NT2/D1 (cell line): Measurements from ENCODE around the gene DDX1.
"Not testable (repeated sequence)": the region's sequence is repeated elsewhere in the genome, so short reads cannot be mapped to it uniquely, and the experiment has no call there.

Source experiments
- DNase-seq: peaks from one replicate; pipeline ENCODE4 v3.0.0-alpha.2; 2011; ENCODE audit warnings: low read depth, low spot score
- H3K27me3 ChIP-seq: 2 replicates; pipeline ENCODE4 v1.6.0; 2011; ENCODE audit warnings: mild to moderate bottlenecking; ENCODE audit not compliant: insufficient read length, insufficient read depth
- H3K36me3 ChIP-seq: 2 replicates; pipeline ENCODE4 v1.6.1; 2011; ENCODE audit warnings: mild to moderate bottlenecking, low read length, mixed read lengths; ENCODE audit not compliant: insufficient read depth, insufficient read length
- H3K4me1 ChIP-seq: 2 replicates; pipeline ENCODE4 v1.5.1; 2011; ENCODE audit not compliant: insufficient read depth, insufficient read length
- H3K4me3 ChIP-seq: 2 replicates; pipeline ENCODE4 v1.5.1; 2011; ENCODE audit warnings: low read depth; ENCODE audit not compliant: insufficient read length
- H3K9ac ChIP-seq: 2 replicates; pipeline ENCODE4 v1.6.0; 2011; ENCODE audit warnings: low read depth; ENCODE audit not compliant: insufficient read length
- H3K9me3 ChIP-seq: 2 replicates; pipeline ENCODE4 v1.5.1; 2011; ENCODE audit warnings: mild to moderate bottlenecking, low read length; ENCODE audit not compliant: insufficient read depth
- SUZ12 ChIP-seq: IDR thresholded peaks from 2 replicates; pipeline ENCODE4 v1.6.1; 2011; ENCODE audit not compliant: insufficient read length, insufficient read depth; ENCODE audit errors: extremely low read depth
- YY1 ChIP-seq: IDR thresholded peaks from 2 replicates; pipeline ENCODE4 v1.6.1; 2011; ENCODE audit not compliant: insufficient read length, insufficient read depth
- ZNF274 ChIP-seq: IDR thresholded peaks from 2 replicates; pipeline ENCODE4 v1.6.1; 2011; ENCODE audit warnings: mild to moderate bottlenecking, low read depth, low read length

The DDX1 gene

GRCh38 chr2:15620857-15621471, 29.3 kb downstream of the DDX1 start:
- Histone ChIP-seq H3K4me1 (no peaks in the 10 kb centered on the region), H3K36me3 (peaks cover 95% of the 10 kb centered on the region)
- TF ChIP-seq YY1 = no peak

GRCh38 chr2:15621472-15621870, 29.8 kb downstream of the DDX1 start:
- H3K27me3 ChIP-seq, DNase-seq, H3K4me1 ChIP-seq, H3K9ac ChIP-seq, H3K4me3 ChIP-seq, H3K9me3 ChIP-seq: not testable (repeated sequence)
- H3K36me3 ChIP-seq = peaks cover 95% of the 10 kb centered on the region

More at GRCh38 chr2:15620857-15621471, 29.3 kb downstream of the DDX1 start:
- Histone ChIP-seq H3K4me3 (no peak overlapping the region), H3K27me3 (no peaks in the 10 kb centered on the region), H3K9me3 (no peaks in the 10 kb centered on the region), H3K9ac (no peak overlapping the region)
- DNase-seq = no peak

- Histone ChIP-seq H3K4me1 (no peaks in the 10 kb centered on the region), H3K4me3 (no peak overlapping the region), H3K27me3 (no peaks in the 10 kb centered on the region), H3K9ac (no peak overlapping the region), H3K9me3 (no peaks in the 10 kb centered on the region), H3K36me3 (peaks cover 94% of the 10 kb centered on the region)
- no peak for TF ChIP-seq SUZ12
- TF ChIP-seq ZNF274 = no peak
- TF ChIP-seq YY1 = no peak
- no peak for DNase-seq
Observed at GRCh38 chr2:15622214-15622613, 30.5 kb downstream of the DDX1 start.

- Histone ChIP-seq H3K36me3 (peaks cover 94% of the 10 kb centered on the region), H3K27me3 (no peaks in the 10 kb centered on the region)
Observed at GRCh38 chr2:15622614-15623480, 31.2 kb downstream of the DDX1 start.

GRCh38 chr2:15623481-15623796, 31.8 kb downstream of the DDX1 start:
- TF ChIP-seq YY1 (no peak), ZNF274 (no peak)
- Histone ChIP-seq H3K9ac (no peak overlapping the region), H3K27me3 (no peaks in the 10 kb centered on the region), H3K9me3 (no peaks in the 10 kb centered on the region), H3K4me1 (no peaks in the 10 kb centered on the region), H3K36me3 (peaks cover 88% of the 10 kb centered on the region), H3K4me3 (no peak overlapping the region)
- DNase-seq = no peak

More at GRCh38 chr2:15622614-15623480, 31.2 kb downstream of the DDX1 start:
- no peaks in the 10 kb centered on the region for H3K4me1 ChIP-seq
- TF ChIP-seq SUZ12 (no peak), YY1 (no peak), ZNF274 (no peak)
- H3K9ac ChIP-seq = no peak overlapping the region
- no peak for DNase-seq
- no peak overlapping the region for H3K4me3 ChIP-seq
- no peaks in the 10 kb centered on the region for H3K9me3 ChIP-seq

- Histone ChIP-seq H3K36me3 (peaks cover 87% of the 10 kb centered on the region), H3K4me3 (no peak overlapping the region), H3K27me3 (no peaks in the 10 kb centered on the region), H3K9me3 (no peaks in the 10 kb centered on the region), H3K4me1 (no peaks in the 10 kb centered on the region), H3K9ac (no peak overlapping the region)
- no peak for DNase-seq
- TF ChIP-seq SUZ12 (no peak), YY1 (no peak), ZNF274 (no peak)
Observed at GRCh38 chr2:15623898-15624541, 32.4 kb downstream of the DDX1 start.

GRCh38 chr2:15624903-15625302, 33.2 kb downstream of the DDX1 start:
- Histone ChIP-seq H3K27me3 (no peaks in the 10 kb centered on the region), H3K36me3 (peaks cover 89% of the 10 kb centered on the region), H3K4me3 (no peak overlapping the region), H3K9ac (no peak overlapping the region), H3K4me1 (no peaks in the 10 kb centered on the region), H3K9me3 (no peaks in the 10 kb centered on the region)
- no peak for TF ChIP-seq SUZ12
- no peak for TF ChIP-seq ZNF274
- TF ChIP-seq YY1 = no peak
- no peak for DNase-seq
